HL-60 (cell line): ENCODE measurements around the gene NSMCE4A.

Experiments
- DNase-seq, 2 experiments: peaks; one replicate each; pipeline ENCODE4 v3.0.0-alpha.2; 2010 to 2020; ENCODE audit warnings: low read depth in 1 of 2, low spot score in 1 of 2
- H3K27ac ChIP-seq: fragments of 250-450 bp; sonication (Bioruptor Pico); replicated peaks from 2 replicates; pipeline ENCODE4 v1.5.1; 2020; ENCODE audit warnings: mild to moderate bottlenecking, moderate library complexity
- H3K27me3 ChIP-seq: fragments of 250-450 bp; sonication (Bioruptor Pico); 2 replicates; pipeline ENCODE4 v1.5.1; 2021; ENCODE audit warnings: mild to moderate bottlenecking, moderate library complexity; ENCODE audit not compliant: insufficient read depth, poor library complexity, severe bottlenecking
- H3K4me3 ChIP-seq: replicated peaks from 2 replicates; pipeline ENCODE4 v1.5.1; 2011; ENCODE audit warnings: mild to moderate bottlenecking, control low read depth, low read length; ENCODE audit not compliant: insufficient read depth
- GABPA ChIP-seq: IDR thresholded peaks from 2 replicates; pipeline ENCODE4 v1.6.1; 2012; ENCODE audit warnings: low read depth
- POLR2AphosphoS5 ChIP-seq: IDR thresholded peaks from 2 replicates; pipeline ENCODE4 v1.6.1; 2012; ENCODE audit warnings: low read depth
- SPI1 ChIP-seq: IDR thresholded peaks from 2 replicates; pipeline ENCODE4 v1.6.1; 2012; ENCODE audit warnings: low read depth, mild to moderate bottlenecking, borderline replicate concordance
- TF ChIP-seq, protein P1 (sequence below): IDR thresholded peaks from one replicate; pipeline ENCODE4 v1.5.1; 2011; ENCODE audit warnings: low read length, control low read depth, inconsistent platforms; ENCODE audit not compliant: insufficient read depth
- TF ChIP-seq, protein P2 (sequence below): IDR thresholded peaks from 2 replicates; pipeline ENCODE4 v1.6.1; 2012; ENCODE audit warnings: low read depth; ENCODE audit not compliant: insufficient replicate concordance

The NSMCE4A gene

DNA sequence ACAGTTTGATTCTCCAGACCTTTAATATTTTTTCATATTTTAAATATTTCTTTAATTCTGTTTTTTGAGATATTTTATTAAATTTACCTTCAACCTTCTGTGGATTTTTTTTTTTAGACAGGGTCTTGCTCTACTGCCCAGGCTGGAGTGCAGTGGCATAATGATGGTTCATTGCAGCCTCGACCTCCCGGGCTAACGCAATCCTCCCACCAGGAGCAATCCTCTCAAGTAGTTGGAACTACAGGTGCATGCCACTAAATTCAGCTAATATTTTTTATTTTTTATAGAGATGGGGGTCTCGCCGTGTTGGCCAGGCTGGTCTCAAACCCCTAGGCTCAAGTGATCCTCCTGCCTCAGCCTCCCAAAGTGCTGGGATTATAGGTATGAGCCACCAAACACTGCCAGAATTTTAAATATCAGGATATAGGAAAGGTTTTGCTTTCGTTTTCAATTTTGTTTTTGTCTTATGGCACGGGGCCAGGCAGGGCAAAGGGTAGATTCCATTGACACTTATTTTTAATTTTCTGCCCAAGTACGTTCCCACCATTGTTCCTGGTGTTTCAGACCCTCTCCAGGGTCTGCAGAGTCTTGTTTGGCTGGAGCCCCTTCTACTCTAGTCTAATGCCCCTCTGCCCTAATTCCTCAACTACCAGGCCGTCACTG is 15.1 kb upstream of the NSMCE4A start:
- H3K4me3 ChIP-seq: no peak overlapping the region
- DNase-seq: no peak
- no peaks in the 10 kb centered on the region for H3K27me3 ChIP-seq
- TF ChIP-seq, protein P1, sequence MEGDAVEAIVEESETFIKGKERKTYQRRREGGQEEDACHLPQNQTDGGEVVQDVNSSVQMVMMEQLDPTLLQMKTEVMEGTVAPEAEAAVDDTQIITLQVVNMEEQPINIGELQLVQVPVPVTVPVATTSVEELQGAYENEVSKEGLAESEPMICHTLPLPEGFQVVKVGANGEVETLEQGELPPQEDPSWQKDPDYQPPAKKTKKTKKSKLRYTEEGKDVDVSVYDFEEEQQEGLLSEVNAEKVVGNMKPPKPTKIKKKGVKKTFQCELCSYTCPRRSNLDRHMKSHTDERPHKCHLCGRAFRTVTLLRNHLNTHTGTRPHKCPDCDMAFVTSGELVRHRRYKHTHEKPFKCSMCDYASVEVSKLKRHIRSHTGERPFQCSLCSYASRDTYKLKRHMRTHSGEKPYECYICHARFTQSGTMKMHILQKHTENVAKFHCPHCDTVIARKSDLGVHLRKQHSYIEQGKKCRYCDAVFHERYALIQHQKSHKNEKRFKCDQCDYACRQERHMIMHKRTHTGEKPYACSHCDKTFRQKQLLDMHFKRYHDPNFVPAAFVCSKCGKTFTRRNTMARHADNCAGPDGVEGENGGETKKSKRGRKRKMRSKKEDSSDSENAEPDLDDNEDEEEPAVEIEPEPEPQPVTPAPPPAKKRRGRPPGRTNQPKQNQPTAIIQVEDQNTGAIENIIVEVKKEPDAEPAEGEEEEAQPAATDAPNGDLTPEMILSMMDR: no peak
- no peak for TF ChIP-seq GABPA
- no peak for TF ChIP-seq SPI1
- TF ChIP-seq POLR2AphosphoS5: no peak
- TF ChIP-seq, protein P2, sequence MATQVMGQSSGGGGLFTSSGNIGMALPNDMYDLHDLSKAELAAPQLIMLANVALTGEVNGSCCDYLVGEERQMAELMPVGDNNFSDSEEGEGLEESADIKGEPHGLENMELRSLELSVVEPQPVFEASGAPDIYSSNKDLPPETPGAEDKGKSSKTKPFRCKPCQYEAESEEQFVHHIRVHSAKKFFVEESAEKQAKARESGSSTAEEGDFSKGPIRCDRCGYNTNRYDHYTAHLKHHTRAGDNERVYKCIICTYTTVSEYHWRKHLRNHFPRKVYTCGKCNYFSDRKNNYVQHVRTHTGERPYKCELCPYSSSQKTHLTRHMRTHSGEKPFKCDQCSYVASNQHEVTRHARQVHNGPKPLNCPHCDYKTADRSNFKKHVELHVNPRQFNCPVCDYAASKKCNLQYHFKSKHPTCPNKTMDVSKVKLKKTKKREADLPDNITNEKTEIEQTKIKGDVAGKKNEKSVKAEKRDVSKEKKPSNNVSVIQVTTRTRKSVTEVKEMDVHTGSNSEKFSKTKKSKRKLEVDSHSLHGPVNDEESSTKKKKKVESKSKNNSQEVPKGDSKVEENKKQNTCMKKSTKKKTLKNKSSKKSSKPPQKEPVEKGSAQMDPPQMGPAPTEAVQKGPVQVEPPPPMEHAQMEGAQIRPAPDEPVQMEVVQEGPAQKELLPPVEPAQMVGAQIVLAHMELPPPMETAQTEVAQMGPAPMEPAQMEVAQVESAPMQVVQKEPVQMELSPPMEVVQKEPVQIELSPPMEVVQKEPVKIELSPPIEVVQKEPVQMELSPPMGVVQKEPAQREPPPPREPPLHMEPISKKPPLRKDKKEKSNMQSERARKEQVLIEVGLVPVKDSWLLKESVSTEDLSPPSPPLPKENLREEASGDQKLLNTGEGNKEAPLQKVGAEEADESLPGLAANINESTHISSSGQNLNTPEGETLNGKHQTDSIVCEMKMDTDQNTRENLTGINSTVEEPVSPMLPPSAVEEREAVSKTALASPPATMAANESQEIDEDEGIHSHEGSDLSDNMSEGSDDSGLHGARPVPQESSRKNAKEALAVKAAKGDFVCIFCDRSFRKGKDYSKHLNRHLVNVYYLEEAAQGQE: no peak
- H3K27ac ChIP-seq: no peak overlapping the region

DNA sequence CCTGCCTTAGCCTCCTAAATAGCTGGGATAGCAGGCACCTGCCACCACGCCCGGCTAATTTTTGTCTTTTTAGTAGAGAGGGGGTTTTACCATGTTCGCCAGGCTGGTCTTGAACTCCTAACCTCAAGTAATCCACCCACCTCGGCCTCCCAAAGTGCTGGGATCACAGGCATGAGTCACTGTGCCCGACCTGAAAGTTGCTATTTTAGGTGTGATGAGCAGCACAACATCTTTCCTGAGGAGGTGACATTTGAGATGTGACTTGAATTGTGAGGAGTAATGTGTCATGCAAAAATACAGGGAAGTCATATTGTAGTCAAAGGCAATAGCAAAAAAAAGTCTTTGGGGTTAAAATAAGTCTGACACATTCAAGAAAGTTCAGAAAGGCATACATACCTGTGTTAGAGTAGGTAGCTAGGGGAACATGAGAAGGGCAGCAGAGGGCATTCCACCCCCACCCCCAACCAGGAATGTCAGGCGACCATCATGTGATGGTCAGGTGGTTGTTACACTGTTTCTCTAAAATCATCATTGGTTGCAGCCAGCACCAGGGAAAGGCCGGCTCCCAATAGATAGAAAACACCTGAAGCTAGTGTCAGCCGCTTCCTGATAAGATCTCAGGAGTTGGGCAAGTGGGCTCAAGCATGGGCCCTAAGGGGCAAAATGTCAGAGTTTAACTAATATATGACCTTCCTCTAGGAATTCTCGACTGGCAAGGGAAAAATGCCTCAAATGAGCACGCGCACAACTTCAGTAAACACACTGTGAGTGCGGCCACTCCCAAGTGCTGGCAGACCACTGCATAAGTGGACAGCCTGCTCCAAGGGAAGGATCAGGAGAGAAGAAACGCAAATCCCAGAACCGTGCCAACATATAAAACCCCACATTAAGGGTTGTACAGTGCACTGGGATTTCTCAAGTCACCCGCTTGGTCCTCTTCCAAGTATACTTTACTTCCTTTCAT is 13.6 kb upstream of the NSMCE4A start, which contains the start of gene TACC2:
TSS of gene TACC2 (plus strand) at position 803 of the 964 bp plus-strand sequence. CDS start 32,819 bp downstream, outside the sequence.
- DNase-seq: no peak
- no peak for TF ChIP-seq POLR2AphosphoS5
- no peak for TF ChIP-seq SPI1
- TF ChIP-seq, protein P1: no peak
- TF ChIP-seq, protein P2: no peak
- TF ChIP-seq GABPA: no peak
- H3K27me3 ChIP-seq: no peaks in the 10 kb centered on the region
- no peak within 1 kb of the TSS for H3K4me3 ChIP-seq
- H3K27ac ChIP-seq: no peak within 1 kb of the TSS

DNA sequence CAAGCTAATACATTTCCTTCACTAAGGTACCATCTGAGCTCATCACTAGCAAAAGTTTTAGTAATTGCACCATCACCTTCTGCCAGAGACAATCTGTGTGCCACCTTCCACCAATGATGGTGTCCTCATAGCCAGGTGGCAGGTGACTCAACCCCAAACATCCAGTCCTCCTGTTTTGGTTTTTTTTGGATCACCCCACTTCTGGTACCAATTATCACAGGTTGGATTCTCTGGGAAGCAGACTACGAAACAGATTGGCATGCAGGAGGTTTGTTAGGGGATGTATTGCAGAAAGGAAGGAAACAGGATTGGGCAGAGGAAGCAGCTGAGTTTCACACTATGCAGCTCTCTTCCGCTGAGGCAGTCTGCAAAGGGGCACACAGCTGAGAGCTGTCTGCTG is 9.4 kb upstream of the NSMCE4A start:
- TF ChIP-seq GABPA (no peak), POLR2AphosphoS5 (no peak), SPI1 (no peak)
- TF ChIP-seq, protein P2: no peak
- TF ChIP-seq, protein P1: no peak
- no peak for DNase-seq
- H3K27me3 ChIP-seq: no peaks in the 10 kb centered on the region
- no peak overlapping the region for H3K4me3 ChIP-seq
- H3K27ac ChIP-seq: no peak overlapping the region
